GM19328 (cell line): ENCODE data around the gene FBXO22.
"Not testable (repeated sequence)": the region's sequence is repeated elsewhere in the genome, so short reads cannot be mapped to it uniquely, and the experiment has no call there.

Experiments used
- ATAC-seq: cut with Tn5 transposase; IDR thresholded peaks from one replicate; pipeline ENCODE4 v1.9.1; 2021; ENCODE audit warnings: mild to moderate bottlenecking, moderate library complexity; ENCODE audit not compliant: unreplicated experiment

Gene FBXO22

GRCh38 chr15:75903331-75904239 is at the start of gene FBXO22:
Gene FBXO22, plus strand, starts transcription at chr15:75903878. Its CDS starts 86 bp downstream, at chr15:75903964.
- peak; percentile 76 for ATAC-seq

DNA sequence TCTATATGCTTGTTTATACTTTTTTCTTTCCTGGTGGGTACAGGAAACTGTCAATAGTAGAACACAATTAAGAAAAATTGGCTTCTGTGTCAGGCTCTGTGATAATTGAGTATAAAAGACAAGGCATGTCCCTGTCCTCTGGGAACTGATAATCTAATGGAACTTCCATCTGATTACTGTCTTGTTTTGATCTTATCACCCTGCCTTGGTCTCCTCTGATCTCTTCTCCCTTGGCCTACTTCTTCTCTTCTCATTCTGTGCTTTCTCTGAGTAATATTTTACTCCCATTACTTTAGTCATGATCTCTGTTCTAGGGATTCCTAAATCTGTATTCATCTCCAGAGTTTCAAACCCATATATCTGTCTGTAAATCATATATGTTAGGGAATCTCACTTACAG is 45.8 kb upstream of the FBXO22 start:
- no peak for ATAC-seq

GRCh38 chr15:75861750-75862402 is 41.8 kb upstream of the FBXO22 start:
- no peak for ATAC-seq

DNA sequence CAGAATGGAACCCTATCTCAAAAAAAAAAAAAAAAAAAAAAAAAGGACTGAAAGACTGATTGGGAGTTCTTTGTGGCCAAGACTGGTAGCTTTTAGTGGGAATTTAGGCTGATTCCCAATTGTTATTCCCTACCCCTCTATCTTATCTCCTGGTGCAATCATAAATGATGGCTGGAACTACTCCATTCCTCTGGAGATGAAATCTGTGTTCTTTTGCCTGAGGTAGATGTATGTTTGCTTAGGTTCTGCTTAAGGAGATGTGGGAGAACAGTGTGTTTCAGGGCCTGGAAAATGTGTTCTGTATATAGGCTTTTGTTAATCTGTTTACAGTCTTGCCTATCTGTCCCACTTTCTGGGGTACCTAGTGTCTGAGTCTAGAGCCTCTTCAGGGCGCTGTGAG is 40.9 kb upstream of the FBXO22 start:
- ATAC-seq = no peak

DNA sequence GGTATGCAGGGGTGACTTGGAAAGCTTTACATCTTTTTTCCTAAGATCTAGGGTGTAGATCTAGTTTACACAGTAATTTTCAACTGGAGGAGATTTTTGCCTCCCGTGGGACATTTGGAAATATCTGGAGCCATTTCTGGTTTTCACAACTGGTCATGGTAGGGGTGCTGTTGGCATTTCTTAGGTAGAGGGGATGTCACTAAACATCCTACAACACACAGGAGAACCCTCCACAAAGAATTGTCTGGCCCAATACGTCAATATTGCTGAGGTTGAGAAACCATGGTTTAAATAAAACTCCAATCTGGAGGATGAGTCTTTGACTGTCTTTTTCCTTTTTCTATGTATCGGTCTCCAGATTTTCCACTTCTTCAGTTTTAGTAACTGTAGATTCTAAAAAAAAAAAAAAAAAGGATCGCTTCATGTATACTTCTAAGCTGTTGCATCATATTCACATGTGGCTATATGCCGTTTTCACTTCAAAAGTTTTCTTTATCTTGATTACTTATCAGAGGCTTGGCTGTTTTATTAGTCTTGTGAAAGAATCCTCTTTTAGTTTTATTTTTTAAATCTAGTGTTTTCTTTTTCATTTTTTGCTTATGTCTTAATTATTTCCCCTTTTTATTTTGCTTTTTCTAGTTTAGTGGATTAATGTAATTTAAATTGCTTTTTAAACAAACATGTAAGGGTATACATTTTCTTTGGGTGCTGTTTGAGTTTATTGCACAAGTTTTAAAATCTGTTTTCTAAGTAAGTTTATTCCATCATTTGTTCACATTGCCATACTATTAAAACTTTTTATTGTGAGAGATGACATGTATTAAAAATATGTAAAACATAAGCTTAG is 39.2 kb upstream of the FBXO22 start:
- ATAC-seq = no peak

GRCh38 chr15:75866045-75866444 is 37.6 kb upstream of the FBXO22 start:
- not testable (repeated sequence) for ATAC-seq

DNA sequence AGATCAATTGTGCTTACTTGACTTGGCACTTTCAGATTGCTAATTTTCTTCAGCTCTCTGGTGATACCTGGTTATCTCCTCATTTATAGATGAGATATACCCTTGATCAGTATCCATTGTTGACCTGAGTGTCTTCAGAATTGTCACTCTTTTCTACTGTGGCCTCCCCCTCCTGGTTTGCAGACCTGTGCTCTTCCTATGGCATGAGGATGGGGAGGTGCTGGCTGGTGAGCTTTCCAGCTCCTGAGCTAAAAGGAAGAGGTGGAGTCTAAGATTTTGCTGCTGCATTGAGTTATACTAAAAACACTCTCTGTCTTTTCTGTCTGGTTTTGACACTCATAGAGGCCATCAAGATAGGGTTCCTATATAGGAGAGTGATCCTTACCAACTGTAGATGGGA is 36.8 kb upstream of the FBXO22 start:
- no peak for ATAC-seq

GRCh38 chr15:75867449-75867848 is 36.2 kb upstream of the FBXO22 start:
- no peak for ATAC-seq

DNA sequence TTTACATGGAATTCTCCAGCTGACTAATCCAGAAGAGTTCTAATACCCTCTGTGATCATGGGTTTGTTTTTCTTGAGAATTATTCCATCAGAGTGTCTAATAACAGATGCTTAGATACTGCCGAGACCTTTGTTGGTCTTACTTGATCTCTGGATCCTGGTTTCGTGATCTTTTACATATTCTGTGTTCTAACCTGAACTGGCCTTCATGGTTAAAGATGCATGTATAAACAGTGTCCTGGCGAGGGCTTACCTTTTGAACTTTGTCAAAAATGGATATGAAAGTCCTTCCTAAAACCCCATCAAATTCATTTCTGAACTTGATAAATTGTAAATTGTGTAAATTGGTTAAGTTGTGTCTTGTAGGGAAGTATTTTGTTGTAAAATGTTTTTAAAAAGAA is 35.7 kb upstream of the FBXO22 start:
- ATAC-seq = no peak

DNA sequence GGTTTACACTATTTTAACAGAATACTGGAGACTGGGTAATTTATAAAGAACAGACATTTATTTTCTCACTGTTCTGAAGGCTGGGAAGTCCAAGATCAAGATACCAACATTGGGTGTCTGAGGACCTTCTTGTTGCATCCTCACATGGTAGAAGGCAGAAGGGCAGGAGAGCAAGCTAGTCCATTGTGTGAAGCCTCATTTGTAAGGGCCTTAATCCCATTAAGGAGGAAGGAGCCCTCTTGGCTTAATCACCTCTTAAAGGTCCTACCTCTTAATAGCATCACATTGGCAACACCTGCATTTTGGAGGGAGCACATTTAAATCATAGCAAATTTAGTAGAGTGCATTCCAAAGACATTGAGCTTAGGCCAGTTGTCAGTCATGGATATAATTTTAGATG is 34.2 kb upstream of the FBXO22 start:
- no peak for ATAC-seq

- not testable (repeated sequence) for ATAC-seq
Measured at GRCh38 chr15:75871589-75871988, 32.1 kb upstream of the FBXO22 start.

GRCh38 chr15:75872403-75872990 is 31.2 kb upstream of the FBXO22 start:
- ATAC-seq = no peak

- no peak for ATAC-seq
Measured at GRCh38 chr15:75884041-75884440, 19.6 kb upstream of the FBXO22 start.

- ATAC-seq = no peak
Measured at GRCh38 chr15:75887178-75887577, 16.5 kb upstream of the FBXO22 start.

DNA sequence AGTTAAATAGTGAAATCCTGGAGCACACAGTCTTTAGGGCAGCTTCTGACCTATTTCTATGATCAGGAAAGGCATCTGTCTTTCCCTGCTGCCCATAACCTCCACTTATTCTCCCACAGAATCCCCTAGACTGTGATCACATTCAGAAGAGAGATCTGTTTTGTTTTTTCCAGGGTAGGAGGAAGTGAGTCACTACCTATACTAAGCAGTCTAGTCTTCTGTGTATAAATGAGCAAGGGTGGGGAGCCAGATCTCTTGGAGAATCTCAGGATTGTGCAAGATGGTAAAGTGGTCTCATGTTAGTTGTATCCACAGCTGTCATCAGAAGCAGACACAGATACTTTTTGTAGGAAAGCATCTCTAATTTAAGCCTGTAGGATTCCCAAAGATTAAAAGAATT is 11.8 kb upstream of the FBXO22 start:
- no peak for ATAC-seq

DNA sequence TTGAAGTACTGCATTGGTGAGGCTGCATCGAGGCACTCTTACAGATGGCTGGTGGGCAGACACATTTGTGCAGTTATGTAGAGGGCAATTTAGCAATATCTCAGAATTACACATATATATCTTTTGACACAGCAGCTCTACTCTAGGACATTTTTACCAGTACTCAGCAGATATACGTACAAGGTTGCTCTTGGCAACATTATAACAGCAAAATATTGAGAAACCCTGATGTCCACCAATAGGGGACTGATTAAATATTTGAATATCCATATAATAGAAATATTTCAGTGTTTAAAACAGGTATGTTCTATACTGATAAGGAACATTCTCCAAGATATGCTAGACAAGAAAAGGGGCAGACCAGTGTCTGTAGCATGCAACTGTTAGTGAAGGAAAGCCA is 7.9 kb upstream of the FBXO22 start:
- no peak for ATAC-seq

DNA sequence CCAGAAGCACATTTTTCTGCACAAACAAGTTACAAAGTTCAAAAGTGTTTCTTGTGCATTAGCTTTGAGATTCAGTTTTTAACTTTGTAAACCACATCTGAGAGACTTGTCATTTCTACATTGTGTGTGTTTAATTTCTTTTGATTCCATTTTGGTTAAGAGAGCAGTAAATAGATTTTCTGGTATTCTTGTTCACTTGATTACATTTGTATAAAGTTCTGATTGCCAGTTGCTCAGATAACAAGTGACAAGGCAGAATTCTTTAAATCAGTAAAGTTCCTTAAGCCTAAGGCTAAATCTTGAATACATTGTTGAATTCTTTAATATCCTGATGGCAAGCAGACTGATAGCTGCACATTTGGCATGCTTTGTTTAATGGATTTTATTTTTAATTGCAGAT is 3.1 kb upstream of the FBXO22 start:
- ATAC-seq = no peak

- ATAC-seq = no peak
Measured at GRCh38 chr15:75902129-75902557, 1.5 kb upstream of the FBXO22 start.

GRCh38 chr15:75905231-75905630 is 1.6 kb downstream of the FBXO22 start:
- ATAC-seq = no peak

DNA sequence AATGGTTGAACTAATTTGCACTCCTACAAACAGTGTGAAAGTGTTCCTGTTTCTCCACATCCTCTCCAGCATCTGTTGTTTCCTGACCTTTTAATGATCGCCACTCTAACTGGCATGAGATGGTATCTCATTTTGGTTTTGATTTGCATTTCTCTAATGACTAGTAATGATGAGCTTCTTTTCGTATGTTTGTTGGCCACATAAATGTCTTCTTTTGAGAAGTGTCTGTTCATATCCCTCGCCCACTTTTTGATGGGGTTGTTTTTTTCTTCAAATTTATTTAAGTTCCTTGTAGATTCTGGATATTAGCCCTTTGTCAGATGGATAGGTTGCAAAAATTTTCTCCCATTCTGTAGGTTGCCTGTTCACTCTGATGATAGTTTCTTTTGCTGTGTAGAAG is 6.7 kb downstream of the FBXO22 start:
- ATAC-seq = not testable (repeated sequence)

- ATAC-seq = no peak
Measured at GRCh38 chr15:75916978-75917377, 13.3 kb downstream of the FBXO22 start.
